Ishikawa (cell line): ENCODE data around the gene KLF6.

Experiments
- CEBPB ChIP-seq: IDR thresholded peaks from 2 replicates; pipeline ENCODE4 v1.6.1; 2012
- EP300 ChIP-seq: IDR thresholded peaks from 2 replicates; pipeline ENCODE4 v1.6.1; 2012; ENCODE audit warnings: borderline replicate concordance
- NFIC ChIP-seq: IDR thresholded peaks from 2 replicates; pipeline ENCODE4 v1.6.1; 2012
- REST ChIP-seq: IDR thresholded peaks from 2 replicates; pipeline ENCODE4 v1.6.1; 2012; ENCODE audit warnings: low read depth, mild to moderate bottlenecking
- USF1 ChIP-seq: IDR thresholded peaks from 2 replicates; pipeline ENCODE4 v1.6.1; 2012
- ZBTB7A ChIP-seq: IDR thresholded peaks from 2 replicates; pipeline ENCODE4 v1.6.1; 2012; ENCODE audit warnings: low read depth

GRCh38 chr10:3776796-3777571 is 8.0 kb downstream of the KLF6 start:
- TF ChIP-seq NFIC (no peak), CEBPB (no peak), USF1 (no peak), REST (no peak), ZBTB7A (no peak), EP300 (no peak)
